HL-60/S4 (cell line): ENCODE measurements around the gene TPSG1.

ENCODE experiments used
- in situ Hi-C: fragments of 300-500 bp; cut with MboI; formaldehyde crosslinking; loops from 2 replicates; pipeline ENCODE4 v1.14.3; 2022; ENCODE audit warnings: low sequenced_read_pairs

Gene TPSG1

GRCh38 chr16:1217526-1217925, 7.5 kb downstream of the TPSG1 start:
- in situ Hi-C loops, result no loop called here

- in situ Hi-C loops, result no loop called here
Measured at GRCh38 chr16:1216681-1217400, 8.2 kb downstream of the TPSG1 start.

GRCh38 chr16:1216296-1216619, 8.8 kb downstream of the TPSG1 start:
- in situ Hi-C loops, result no loop called here

GRCh38 chr16:1215574-1216295, 9.3 kb downstream of the TPSG1 start:
- in situ Hi-C loops, result no loop called here

GRCh38 chr16:1214719-1215118, 10.3 kb downstream of the TPSG1 start:
- in situ Hi-C loops, result no loop called here

- in situ Hi-C loops, result no loop called here
Measured at GRCh38 chr16:1213796-1214372, 11.2 kb downstream of the TPSG1 start.

- in situ Hi-C loops, result no loop called here
Measured at GRCh38 chr16:1213231-1213630, 11.8 kb downstream of the TPSG1 start.

GRCh38 chr16:1212616-1213194, 12.4 kb downstream of the TPSG1 start:
- in situ Hi-C loops, result no loop called here

GRCh38 chr16:1211451-1212268, 13.4 kb downstream of the TPSG1 start:
- in situ Hi-C loops, result no loop called here

- in situ Hi-C loops, result no loop called here
Measured at GRCh38 chr16:1210461-1210860, 14.6 kb downstream of the TPSG1 start.

GRCh38 chr16:1209081-1209480, 16.0 kb downstream of the TPSG1 start:
- in situ Hi-C loops, result no loop called here

- in situ Hi-C loops, result no loop called here
Measured at GRCh38 chr16:1208239-1208830, 16.7 kb downstream of the TPSG1 start.

GRCh38 chr16:1206786-1207185, 18.3 kb downstream of the TPSG1 start:
- in situ Hi-C loops, result no loop called here

GRCh38 chr16:1206326-1206725, 18.7 kb downstream of the TPSG1 start:
- in situ Hi-C loops, result no loop called here

- in situ Hi-C loops, result no loop called here
Measured at GRCh38 chr16:1204933-1205332, 20.1 kb downstream of the TPSG1 start.

- in situ Hi-C loops, result no loop called here
Measured at GRCh38 chr16:1202274-1202673, 22.8 kb downstream of the TPSG1 start.

GRCh38 chr16:1201444-1201843, 23.6 kb downstream of the TPSG1 start:
- in situ Hi-C loops, result no loop called here

GRCh38 chr16:1200014-1200627, 24.9 kb downstream of the TPSG1 start:
- in situ Hi-C loops, result no loop called here

GRCh38 chr16:1199347-1200013, 25.6 kb downstream of the TPSG1 start:
- in situ Hi-C loops, result no loop called here
